ENCODE data around the gene DPF3. TPM values are rescaled to one million over a fixed set of nuclear protein-coding genes. Genes with fewer than 3 reads are reported as not detected.

Gene DPF3
- polyA plus RNA-seq, 3 donors from 2014 or later: 1.5 to 1.8 TPM; not detected in 1

DNA sequence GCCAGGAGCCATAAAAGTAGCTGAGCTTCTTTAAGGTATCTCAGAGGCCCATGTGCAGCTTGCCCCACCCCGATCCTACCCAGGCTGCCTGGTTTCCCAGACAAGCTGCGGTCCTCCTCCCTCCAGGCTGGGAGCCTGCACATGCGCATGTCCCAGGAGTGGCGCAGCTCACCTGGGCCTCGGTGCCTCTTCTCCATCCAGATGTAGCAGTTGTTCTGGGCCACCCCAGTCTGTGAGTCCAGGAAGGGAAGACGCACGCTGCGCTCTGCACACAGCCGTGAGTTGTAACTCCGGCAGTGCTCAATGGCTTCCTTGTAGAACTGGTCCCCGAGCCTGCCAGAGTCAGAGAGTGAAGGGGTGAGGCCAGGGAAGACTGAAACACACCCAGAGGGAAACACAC lies 122.3 kb downstream of the DPF3 start:
- no peak overlapping the region for H3K27ac Mint-ChIP-seq
- peaks cover 12 to 22% (median 19%) of the 10 kb centered on the region in 3 donors for H3K36me3 Mint-ChIP-seq
- peaks cover 8 to 17% (median 11%) of the 10 kb centered on the region in 6 donors for H3K9me3 Mint-ChIP-seq
- no peak overlapping the region for H3K4me3 Mint-ChIP-seq
- no peak for DNase-seq
- peaks cover 0 to 3% (median 0%) of the 10 kb centered on the region in 3 donors for H3K27me3 Mint-ChIP-seq (ENCODE audit: low read depth in 3 of 3)
- H3K4me1 Mint-ChIP-seq: peaks cover 3 to 11% of the 10 kb centered on the region in 2 donors

DNA sequence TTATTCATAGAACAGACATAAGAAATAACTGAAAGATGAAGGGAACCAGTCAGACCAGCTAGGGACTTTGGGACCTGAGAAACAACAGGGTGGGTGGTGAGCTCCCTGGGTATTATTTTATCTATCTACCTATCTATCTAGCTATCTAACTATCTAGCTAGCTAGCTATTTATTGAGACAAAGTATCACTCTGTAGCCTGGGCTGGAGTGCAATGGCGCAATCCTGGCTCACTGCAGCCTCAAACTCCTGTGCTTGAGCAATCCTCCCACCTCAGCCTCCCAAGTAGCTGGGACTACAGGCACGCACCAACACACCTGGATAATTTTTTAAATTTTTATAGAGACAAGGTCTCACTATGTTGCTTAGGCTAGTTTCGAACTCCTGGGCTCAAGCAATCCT lies 127.6 kb downstream of the DPF3 start:
- H3K27ac Mint-ChIP-seq: no peak overlapping the region
- H3K4me1 Mint-ChIP-seq: no peaks in the 10 kb centered on the region
- peaks cover 10 to 24% (median 15%) of the 10 kb centered on the region in 6 donors for H3K9me3 Mint-ChIP-seq
- no peak for DNase-seq
- H3K4me3 Mint-ChIP-seq: no peak overlapping the region
- H3K27me3 Mint-ChIP-seq (ENCODE audit: low read depth in 3 of 3): no peaks in the 10 kb centered on the region
- H3K36me3 Mint-ChIP-seq: peaks cover 16 to 22% (median 19%) of the 10 kb centered on the region in 3 donors

GRCh38 chr14:72763892-72764291 lies 130.0 kb downstream of the DPF3 start:
- Mint-ChIP-seq H3K27me3 (ENCODE audit: low read depth in 3 of 3) (peaks cover 0 to 4% (median 2%) of the 10 kb centered on the region in 3 donors), H3K9me3 (peaks cover 16 to 48% (median 32%) of the 10 kb centered on the region in 6 donors), H3K4me1 (no peaks in the 10 kb centered on the region), H3K27ac (no peak overlapping the region), H3K36me3 (peaks cover 28 to 30% (median 29%) of the 10 kb centered on the region in 3 donors), H3K4me3 (no peak overlapping the region)
- no peak for DNase-seq

- no peaks in the 10 kb centered on the region for H3K4me1 Mint-ChIP-seq
- peaks cover 16 to 48% (median 33%) of the 10 kb centered on the region in 6 donors for H3K9me3 Mint-ChIP-seq
- DNase-seq: no peak
- H3K27ac Mint-ChIP-seq: no peak overlapping the region
- H3K36me3 Mint-ChIP-seq: peaks cover 18 to 28% (median 26%) of the 10 kb centered on the region in 3 donors
- H3K4me3 Mint-ChIP-seq: no peak overlapping the region
- peaks cover 3 to 4% (median 4%) of the 10 kb centered on the region in 3 donors for H3K27me3 Mint-ChIP-seq (ENCODE audit: low read depth in 3 of 3)
These were observed 134.2 kb downstream of the DPF3 start for GRCh38 chr14:72759670-72760069.

GRCh38 chr14:72758993-72759392 lies 134.9 kb downstream of the DPF3 start:
- no peak for DNase-seq
- Mint-ChIP-seq H3K36me3 (peaks cover 18 to 28% (median 26%) of the 10 kb centered on the region in 3 donors), H3K4me1 (no peaks in the 10 kb centered on the region), H3K4me3 (no peak overlapping the region), H3K9me3 (peaks cover 16 to 48% (median 33%) of the 10 kb centered on the region in 6 donors), H3K27me3 (ENCODE audit: low read depth in 3 of 3) (peaks cover 3 to 4% (median 4%) of the 10 kb centered on the region in 3 donors), H3K27ac (no peak overlapping the region)

GRCh38 chr14:72758420-72758819 lies 135.5 kb downstream of the DPF3 start:
- no peaks in the 10 kb centered on the region for H3K4me1 Mint-ChIP-seq
- peaks cover 16 to 48% (median 33%) of the 10 kb centered on the region in 6 donors for H3K9me3 Mint-ChIP-seq
- H3K27ac Mint-ChIP-seq: no peak overlapping the region
- peaks cover 3 to 4% (median 4%) of the 10 kb centered on the region in 3 donors for H3K27me3 Mint-ChIP-seq (ENCODE audit: low read depth in 3 of 3)
- DNase-seq: no peak
- no peak overlapping the region for H3K4me3 Mint-ChIP-seq
- peaks cover 18 to 28% (median 26%) of the 10 kb centered on the region in 3 donors for H3K36me3 Mint-ChIP-seq

DNA sequence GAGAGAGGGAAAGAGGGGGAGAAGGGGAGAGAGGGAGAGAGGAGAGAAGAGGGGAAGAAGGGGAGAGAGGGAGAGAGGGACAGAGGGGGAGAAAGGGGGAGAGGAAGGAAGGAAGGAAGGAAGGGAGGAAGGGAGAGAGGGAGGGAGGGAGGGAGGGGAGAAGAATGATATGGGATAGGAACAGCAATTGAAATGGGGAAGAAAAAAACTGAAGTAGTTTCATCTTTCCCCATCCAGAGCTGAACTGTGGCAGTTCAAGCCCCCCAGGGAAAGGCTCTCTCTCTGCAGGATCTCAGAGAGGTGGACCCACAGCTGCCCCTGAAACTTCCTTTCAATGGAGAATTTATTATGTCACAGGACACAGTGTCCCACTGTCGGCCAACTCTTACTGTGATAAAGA lies 136.9 kb downstream of the DPF3 start:
- H3K27ac Mint-ChIP-seq: no peak overlapping the region
- peaks cover 4 to 5% (median 4%) of the 10 kb centered on the region in 3 donors for H3K27me3 Mint-ChIP-seq (ENCODE audit: low read depth in 3 of 3)
- no peak for DNase-seq
- H3K9me3 Mint-ChIP-seq: peaks cover 14 to 45% (median 32%) of the 10 kb centered on the region in 6 donors
- peaks cover 2 to 4% of the 10 kb centered on the region in 2 donors for H3K4me1 Mint-ChIP-seq
- peaks cover 21 to 28% (median 22%) of the 10 kb centered on the region in 3 donors for H3K36me3 Mint-ChIP-seq
- no peak overlapping the region for H3K4me3 Mint-ChIP-seq

DNA sequence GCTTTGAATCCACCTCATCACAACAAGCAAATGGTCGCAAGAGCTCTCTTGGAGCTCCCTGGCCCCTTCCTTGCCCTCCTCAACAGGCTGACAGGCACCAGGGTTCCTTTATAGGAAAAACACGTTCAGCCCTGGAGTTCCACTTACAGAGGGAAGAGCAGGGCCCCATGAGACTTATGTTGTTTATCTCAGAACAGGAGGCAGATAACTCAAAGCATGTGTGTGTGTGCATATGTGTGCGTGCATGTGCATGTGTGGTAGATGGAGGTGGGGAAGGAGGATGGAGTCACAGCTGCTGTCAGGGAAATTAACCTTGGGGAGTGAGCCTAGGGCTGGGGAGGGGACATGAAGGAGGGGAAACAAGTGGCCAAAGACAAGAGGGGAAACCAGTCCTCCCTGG lies 138.1 kb downstream of the DPF3 start:
- H3K36me3 Mint-ChIP-seq: peaks cover 21 to 28% (median 22%) of the 10 kb centered on the region in 3 donors
- peaks cover 14 to 33% (median 29%) of the 10 kb centered on the region in 6 donors for H3K9me3 Mint-ChIP-seq
- H3K4me3 Mint-ChIP-seq: no peak overlapping the region
- peaks cover 4 to 5% (median 4%) of the 10 kb centered on the region in 3 donors for H3K27me3 Mint-ChIP-seq (ENCODE audit: low read depth in 3 of 3)
- no peak overlapping the region for H3K27ac Mint-ChIP-seq
- no peak for DNase-seq
- peaks cover 3 to 9% of the 10 kb centered on the region in 2 donors for H3K4me1 Mint-ChIP-seq

DNA sequence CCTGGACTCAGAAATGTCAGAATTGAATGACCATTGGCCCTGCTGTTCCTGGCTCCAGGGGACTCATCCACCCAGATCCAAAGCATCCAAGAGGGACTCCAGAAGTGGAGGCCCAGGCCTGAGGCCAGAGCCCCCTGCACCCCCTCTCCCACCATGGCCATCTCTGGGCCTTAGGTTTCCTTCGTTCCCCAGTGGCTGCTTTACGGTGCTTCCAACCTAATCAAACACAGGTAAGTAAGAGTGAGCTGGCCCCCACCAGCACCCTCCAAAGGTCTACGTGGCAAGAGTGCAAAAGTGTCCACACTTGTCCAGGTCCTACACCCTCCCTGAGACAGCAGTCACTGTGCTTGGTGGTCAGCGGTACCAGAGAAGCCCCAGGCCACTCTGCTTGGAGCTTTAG lies 139.0 kb downstream of the DPF3 start:
- Mint-ChIP-seq H3K4me1 (peaks cover 3 to 9% of the 10 kb centered on the region in 2 donors), H3K9me3 (peaks cover 14 to 25% (median 24%) of the 10 kb centered on the region in 6 donors), H3K27me3 (ENCODE audit: low read depth in 3 of 3) (peaks cover 3 to 4% (median 4%) of the 10 kb centered on the region in 3 donors), H3K27ac (no peak overlapping the region), H3K36me3 (peaks cover 16 to 28% (median 21%) of the 10 kb centered on the region in 3 donors), H3K4me3 (no peak overlapping the region)
- DNase-seq: no peak

GRCh38 chr14:72753879-72754400 lies 140.0 kb downstream of the DPF3 start:
- Mint-ChIP-seq H3K36me3 (peaks cover 9 to 23% (median 11%) of the 10 kb centered on the region in 3 donors), H3K4me3 (no peak overlapping the region), H3K9me3 (peaks cover 9 to 15% (median 14%) of the 10 kb centered on the region in 6 donors), H3K4me1 (peaks cover 3 to 9% of the 10 kb centered on the region in 2 donors), H3K27ac (no peak overlapping the region), H3K27me3 (ENCODE audit: low read depth in 3 of 3) (peaks cover 0 to 6% (median 3%) of the 10 kb centered on the region in 3 donors)
- no peak for DNase-seq

DNA sequence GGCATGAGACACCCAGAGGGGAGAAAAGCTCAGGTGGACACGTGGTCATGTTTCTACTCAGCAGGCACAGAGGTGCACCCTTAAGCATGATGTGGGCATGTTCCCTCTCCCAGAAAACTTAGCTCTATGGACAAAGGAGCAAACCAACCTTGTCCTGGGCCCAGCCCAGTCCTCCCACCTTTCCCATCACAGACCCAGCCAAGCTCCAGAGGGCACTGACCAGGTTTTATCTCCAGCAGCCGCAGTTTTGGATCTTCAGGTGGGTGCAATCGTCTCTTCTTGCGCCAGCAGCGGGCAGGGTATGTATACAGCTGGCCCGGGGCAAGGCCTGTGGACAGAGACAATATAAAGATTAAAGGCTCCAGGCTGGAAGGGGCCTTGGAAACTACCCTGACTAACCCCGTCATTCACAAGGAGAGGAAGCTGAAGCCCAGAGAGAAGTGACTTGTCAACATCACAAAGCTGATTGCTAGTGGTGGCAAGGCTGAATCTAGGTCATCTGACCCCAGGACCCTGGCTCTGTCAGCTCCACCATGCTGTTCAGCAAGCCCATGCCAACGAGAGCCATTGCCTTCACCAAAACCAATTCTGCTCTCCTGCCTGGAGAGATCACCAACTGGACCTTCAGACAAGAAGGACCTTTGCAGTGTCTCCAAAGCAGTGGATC lies 140.7 kb downstream of the DPF3 start:
- H3K27me3 Mint-ChIP-seq (ENCODE audit: low read depth in 3 of 3): peaks cover 2 to 8% (median 6%) of the 10 kb centered on the region in 3 donors
- H3K27ac Mint-ChIP-seq: no peak overlapping the region
- H3K4me3 Mint-ChIP-seq: no peak overlapping the region
- DNase-seq: no peak
- H3K36me3 Mint-ChIP-seq: peaks cover 4 to 22% (median 7%) of the 10 kb centered on the region in 3 donors
- H3K9me3 Mint-ChIP-seq: peaks cover 2 to 10% (median 7%) of the 10 kb centered on the region in 6 donors
- peaks cover 3 to 9% of the 10 kb centered on the region in 2 donors for H3K4me1 Mint-ChIP-seq

- DNase-seq: no peak
- Mint-ChIP-seq H3K27ac (no peak overlapping the region), H3K9me3 (peaks cover 2 to 11% (median 4%) of the 10 kb centered on the region in 6 donors), H3K36me3 (peaks cover 8 to 18% (median 13%) of the 10 kb centered on the region in 3 donors), H3K4me3 (no peak overlapping the region), H3K27me3 (ENCODE audit: low read depth in 3 of 3) (peaks cover 5 to 8% (median 6%) of the 10 kb centered on the region in 3 donors), H3K4me1 (peaks cover 3 to 9% of the 10 kb centered on the region in 2 donors)
These were observed 141.9 kb downstream of the DPF3 start for GRCh38 chr14:72752034-72752412.

- DNase-seq: no peak
- H3K4me3 Mint-ChIP-seq: no peak overlapping the region
- H3K27me3 Mint-ChIP-seq (ENCODE audit: low read depth in 3 of 3): peaks cover 4 to 8% (median 5%) of the 10 kb centered on the region in 3 donors
- peaks cover 3 to 9% of the 10 kb centered on the region in 2 donors for H3K4me1 Mint-ChIP-seq
- H3K9me3 Mint-ChIP-seq: peaks cover 0 to 9% (median 3%) of the 10 kb centered on the region in 6 donors
- H3K36me3 Mint-ChIP-seq: peaks cover 8 to 18% (median 13%) of the 10 kb centered on the region in 3 donors
- H3K27ac Mint-ChIP-seq: peak overlapping the region in 1 of 6 donors; percentile 60
These were observed 142.4 kb downstream of the DPF3 start for GRCh38 chr14:72751276-72752033.

All from immature natural killer cell (primary cell).